Ishikawa (cell line): ENCODE results near the gene TPRX2.

Source experiments
- CEBPB ChIP-seq: IDR thresholded peaks from 2 replicates; pipeline ENCODE4 v1.6.1; 2012
- CREB1 ChIP-seq: IDR thresholded peaks from 2 replicates; pipeline ENCODE4 v1.6.1; 2012; ENCODE audit warnings: low read depth
- EGR1 ChIP-seq: IDR thresholded peaks from 2 replicates; pipeline ENCODE4 v1.6.1; 2012
- EP300 ChIP-seq: IDR thresholded peaks from 2 replicates; pipeline ENCODE4 v1.6.1; 2012; ENCODE audit warnings: borderline replicate concordance
- FOXM1 ChIP-seq: IDR thresholded peaks from 2 replicates; pipeline ENCODE4 v1.6.1; 2012; ENCODE audit warnings: low read depth, borderline replicate concordance
- NFIC ChIP-seq: IDR thresholded peaks from 2 replicates; pipeline ENCODE4 v1.6.1; 2012
- RAD21 ChIP-seq: IDR thresholded peaks from 2 replicates; pipeline ENCODE4 v1.6.1; 2012; ENCODE audit warnings: low read depth
- TAF1 ChIP-seq: IDR thresholded peaks from 2 replicates; pipeline ENCODE4 v1.6.1; 2012; ENCODE audit warnings: low read depth, mild to moderate bottlenecking
- TCF12 ChIP-seq: IDR thresholded peaks from 2 replicates; pipeline ENCODE4 v1.6.1; 2012; ENCODE audit warnings: low read depth
- TEAD4 ChIP-seq: IDR thresholded peaks from 2 replicates; pipeline ENCODE4 v1.6.1; 2012
- YY1 ChIP-seq: IDR thresholded peaks from 2 replicates; pipeline ENCODE4 v1.6.1; 2012; ENCODE audit warnings: low read depth
- ZBTB7A ChIP-seq: IDR thresholded peaks from 2 replicates; pipeline ENCODE4 v1.6.1; 2012; ENCODE audit warnings: low read depth
- TF ChIP-seq, protein P1 (sequence below): IDR thresholded peaks from 2 replicates; pipeline ENCODE4 v1.6.1; 2012
- TF ChIP-seq, protein P2 (sequence below): IDR thresholded peaks from 2 replicates; pipeline ENCODE4 v1.6.1; 2012
- TF ChIP-seq, protein P3 (sequence below): IDR thresholded peaks from 2 replicates; pipeline ENCODE4 v1.6.1; 2012; ENCODE audit warnings: low read depth, mild to moderate bottlenecking

The TPRX2 gene

GRCh38 chr19:47899335-47899734, 40.3 kb downstream of the TPRX2 start:
- TF ChIP-seq CREB1 (no peak), TAF1 (no peak), RAD21 (no peak), EP300 (no peak), FOXM1 (no peak), ZBTB7A (no peak), NFIC (no peak), TEAD4 (no peak), YY1 (no peak), TCF12 (no peak), EGR1 (no peak), CEBPB (no peak)
- TF ChIP-seq, protein P1, sequence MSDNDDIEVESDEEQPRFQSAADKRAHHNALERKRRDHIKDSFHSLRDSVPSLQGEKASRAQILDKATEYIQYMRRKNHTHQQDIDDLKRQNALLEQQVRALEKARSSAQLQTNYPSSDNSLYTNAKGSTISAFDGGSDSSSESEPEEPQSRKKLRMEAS = no peak
- TF ChIP-seq, protein P2, sequence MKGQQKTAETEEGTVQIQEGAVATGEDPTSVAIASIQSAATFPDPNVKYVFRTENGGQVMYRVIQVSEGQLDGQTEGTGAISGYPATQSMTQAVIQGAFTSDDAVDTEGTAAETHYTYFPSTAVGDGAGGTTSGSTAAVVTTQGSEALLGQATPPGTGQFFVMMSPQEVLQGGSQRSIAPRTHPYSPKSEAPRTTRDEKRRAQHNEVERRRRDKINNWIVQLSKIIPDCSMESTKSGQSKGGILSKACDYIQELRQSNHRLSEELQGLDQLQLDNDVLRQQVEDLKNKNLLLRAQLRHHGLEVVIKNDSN = no peak
- TF ChIP-seq, protein P3, sequence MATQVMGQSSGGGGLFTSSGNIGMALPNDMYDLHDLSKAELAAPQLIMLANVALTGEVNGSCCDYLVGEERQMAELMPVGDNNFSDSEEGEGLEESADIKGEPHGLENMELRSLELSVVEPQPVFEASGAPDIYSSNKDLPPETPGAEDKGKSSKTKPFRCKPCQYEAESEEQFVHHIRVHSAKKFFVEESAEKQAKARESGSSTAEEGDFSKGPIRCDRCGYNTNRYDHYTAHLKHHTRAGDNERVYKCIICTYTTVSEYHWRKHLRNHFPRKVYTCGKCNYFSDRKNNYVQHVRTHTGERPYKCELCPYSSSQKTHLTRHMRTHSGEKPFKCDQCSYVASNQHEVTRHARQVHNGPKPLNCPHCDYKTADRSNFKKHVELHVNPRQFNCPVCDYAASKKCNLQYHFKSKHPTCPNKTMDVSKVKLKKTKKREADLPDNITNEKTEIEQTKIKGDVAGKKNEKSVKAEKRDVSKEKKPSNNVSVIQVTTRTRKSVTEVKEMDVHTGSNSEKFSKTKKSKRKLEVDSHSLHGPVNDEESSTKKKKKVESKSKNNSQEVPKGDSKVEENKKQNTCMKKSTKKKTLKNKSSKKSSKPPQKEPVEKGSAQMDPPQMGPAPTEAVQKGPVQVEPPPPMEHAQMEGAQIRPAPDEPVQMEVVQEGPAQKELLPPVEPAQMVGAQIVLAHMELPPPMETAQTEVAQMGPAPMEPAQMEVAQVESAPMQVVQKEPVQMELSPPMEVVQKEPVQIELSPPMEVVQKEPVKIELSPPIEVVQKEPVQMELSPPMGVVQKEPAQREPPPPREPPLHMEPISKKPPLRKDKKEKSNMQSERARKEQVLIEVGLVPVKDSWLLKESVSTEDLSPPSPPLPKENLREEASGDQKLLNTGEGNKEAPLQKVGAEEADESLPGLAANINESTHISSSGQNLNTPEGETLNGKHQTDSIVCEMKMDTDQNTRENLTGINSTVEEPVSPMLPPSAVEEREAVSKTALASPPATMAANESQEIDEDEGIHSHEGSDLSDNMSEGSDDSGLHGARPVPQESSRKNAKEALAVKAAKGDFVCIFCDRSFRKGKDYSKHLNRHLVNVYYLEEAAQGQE = no peak

GRCh38 chr19:47901370-47901769, 42.3 kb downstream of the TPRX2 start:
- TF ChIP-seq YY1 = no peak
- no peak for TF ChIP-seq NFIC
- no peak for TF ChIP-seq FOXM1
- TF ChIP-seq RAD21 = no peak
- TF ChIP-seq CREB1 = no peak
- no peak for TF ChIP-seq EP300
- TF ChIP-seq, protein P2 = no peak
- no peak for TF ChIP-seq TEAD4
- no peak for TF ChIP-seq ZBTB7A
- no peak for TF ChIP-seq TAF1
- TF ChIP-seq, protein P1 = no peak
- TF ChIP-seq EGR1 = no peak
- TF ChIP-seq, protein P3 = no peak
- no peak for TF ChIP-seq TCF12
- TF ChIP-seq CEBPB = no peak

GRCh38 chr19:47909350-47909749, 50.3 kb downstream of the TPRX2 start:
- peak; percentile 28 for TF ChIP-seq RAD21
